HepG2 (cell line): ENCODE measurements around the gene FEM1C. TPM values are rescaled to one million over a fixed set of nuclear protein-coding genes. Genes with fewer than 3 reads are reported as not detected.
A peak's percentile ranks its signal among the peaks of the same experiment; 100 is the strongest.

Experiments
- CREB1 ChIP-seq, 2 experiments: fragments of 450-650 bp in 1 of 2; IDR thresholded peaks; 2 replicates each; pipeline ENCODE4 v1.6.1; 2016 to 2017; ENCODE audit warnings: control low read depth in 1 of 2, mild to moderate bottlenecking in 1 of 2, missing compliant biosample characterization in 1 of 2, missing genetic modification characterization in 1 of 2
- ESRRA ChIP-seq: sonication (generic); formaldehyde crosslinking; IDR thresholded peaks from 2 replicates; pipeline ENCODE4 v1.5.1; 2020; ENCODE audit warnings: mild to moderate bottlenecking, low read depth, missing genetic modification reagents
- FOXA3 ChIP-seq: IDR thresholded peaks from 2 replicates; pipeline ENCODE4 v1.6.1; 2016; ENCODE audit warnings: missing genetic modification reagents, missing compliant biosample characterization
- GZF1 ChIP-seq: sonication (generic); formaldehyde crosslinking; IDR thresholded peaks from 2 replicates; pipeline ENCODE4 v1.5.1; 2020; ENCODE audit warnings: mild to moderate bottlenecking, missing genetic modification reagents
- HDAC1 ChIP-seq: sonication (generic); formaldehyde crosslinking; IDR thresholded peaks from 2 replicates; pipeline ENCODE4 v1.5.1; 2020; ENCODE audit warnings: mild to moderate bottlenecking, missing genetic modification reagents
- HMG20A ChIP-seq: IDR thresholded peaks from 2 replicates; pipeline ENCODE4 v1.6.1; 2016; ENCODE audit warnings: borderline replicate concordance
- HNF1A ChIP-seq, 2 experiments: sonication (generic) in 1 of 2; formaldehyde crosslinking in 1 of 2; IDR thresholded peaks; 2 replicates each; pipeline versions ENCODE4 v1.4.0 to v1.6.1; 2016 to 2020; ENCODE audit warnings: borderline replicate concordance in 1 of 2, low read depth in 1 of 2, mild to moderate bottlenecking in 1 of 2, missing genetic modification reagents in 1 of 2
- ZNF142 ChIP-seq: sonication (generic); formaldehyde crosslinking; IDR thresholded peaks from 2 replicates; pipeline ENCODE4 v1.4.0; 2020; ENCODE audit warnings: missing genetic modification reagents
- ZNF280B ChIP-seq: sonication (generic); formaldehyde crosslinking; IDR thresholded peaks from 2 replicates; pipeline ENCODE4 v1.5.0; 2020; ENCODE audit warnings: missing genetic modification reagents, mild to moderate bottlenecking, borderline replicate concordance
- ZNF501 ChIP-seq: sonication (generic); formaldehyde crosslinking; IDR thresholded peaks from 2 replicates; pipeline ENCODE4 v1.5.1; 2020; ENCODE audit warnings: mild to moderate bottlenecking, moderate library complexity, missing genetic modification reagents
- ZNF547 ChIP-seq: sonication (generic); formaldehyde crosslinking; IDR thresholded peaks from 2 replicates; pipeline ENCODE4 v1.5.1; 2020; ENCODE audit warnings: mild to moderate bottlenecking, missing genetic modification reagents
- ZNF562 ChIP-seq: sonication (generic); formaldehyde crosslinking; IDR thresholded peaks from 2 replicates; pipeline ENCODE4 v1.8.0; 2022; ENCODE audit warnings: missing genetic modification reagents, borderline replicate concordance
- polyA plus RNA-seq, 8 experiments: library from polyadenylated mRNA; depleted of rRNA in 3 of 8; stranded (reverse) in 7 of 8; unstranded in 1 of 8; fragments of >200 nt; fragmentation: Illumina TruSeq in 4 of 8; extraction: Trizol in 4 of 8; gene quantifications; 2 replicates each; pipeline versions ENCODE4 v1.2.1 to v1.2.3, GENCODE V29; 2011 to 2016; ENCODE audit warnings: low read depth in 4 of 8, missing spikeins in 1 of 8, mixed read lengths in 1 of 8; ENCODE audit not compliant: insufficient read depth in 1 of 8
- total RNA-seq, 5 experiments: library from RNA; depleted of rRNA; stranded (reverse); fragments of >200 nt; fragmentation: Illumina TruSeq; extraction: Trizol; gene quantifications; 2 replicates each; pipeline ENCODE4 v1.2.3, GENCODE V29; 2016; ENCODE audit warnings: low read depth in 1 of 5
- TF ChIP-seq, protein P1 (sequence below): sonication (generic); formaldehyde crosslinking; IDR thresholded peaks from 2 replicates; pipeline ENCODE4 v1.5.1; 2020; ENCODE audit warnings: missing genetic modification reagents, mild to moderate bottlenecking, borderline replicate concordance

The FEM1C gene
- total and polyA plus RNA-seq, 2 of the 13 experiments (the other 11 are each of a cell fraction or from before 2014, with no cell fraction given): 5.5 to 8.3 TPM

GRCh38 chr5:115544436-115545350 is at the start of gene FEM1C (continued):
- TF ChIP-seq, protein P1, sequence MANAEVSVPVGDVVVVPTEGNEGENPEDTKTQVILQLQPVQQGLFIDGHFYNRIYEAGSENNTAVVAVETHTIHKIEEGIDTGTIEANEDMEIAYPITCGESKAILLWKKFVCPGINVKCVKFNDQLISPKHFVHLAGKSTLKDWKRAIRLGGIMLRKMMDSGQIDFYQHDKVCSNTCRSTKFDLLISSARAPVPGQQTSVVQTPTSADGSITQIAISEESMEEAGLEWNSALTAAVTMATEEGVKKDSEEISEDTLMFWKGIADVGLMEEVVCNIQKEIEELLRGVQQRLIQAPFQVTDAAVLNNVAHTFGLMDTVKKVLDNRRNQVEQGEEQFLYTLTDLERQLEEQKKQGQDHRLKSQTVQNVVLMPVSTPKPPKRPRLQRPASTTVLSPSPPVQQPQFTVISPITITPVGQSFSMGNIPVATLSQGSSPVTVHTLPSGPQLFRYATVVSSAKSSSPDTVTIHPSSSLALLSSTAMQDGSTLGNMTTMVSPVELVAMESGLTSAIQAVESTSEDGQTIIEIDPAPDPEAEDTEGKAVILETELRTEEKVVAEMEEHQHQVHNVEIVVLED: peak; percentile 77
- TF ChIP-seq ZNF280B (peak; percentile 54; the same call in 1 of the 2 replicates), ZNF547 (CRISPR knock-in tag) (peak; percentile 83), ESRRA (CRISPR knock-in tag) (no peak), HDAC1 (CRISPR knock-in tag) (peak; percentile 95), ZNF562 (CRISPR knock-in tag) (no peak), CREB1 (IDR thresholded peaks at IDR 0.05) (peak; percentile 51), CREB1 (CRISPR knock-in tag; IDR thresholded peaks at IDR 0.05) (0 out of 2 replicates have a peak, but pooled peaks have one; percentile 24), HNF1A (IDR thresholded peaks at IDR 0.05; ENCODE audit: low read depth) (no peak), HNF1A (CRISPR knock-in tag; IDR thresholded peaks at IDR 0.05; ENCODE audit: borderline replicate concordance) (peak; percentile 62; the same call in 1 of the 2 replicates), HMG20A (CRISPR knock-in tag) (no peak), ZNF142 (CRISPR knock-in tag) (peak; percentile 51; the same call in 1 of the 2 replicates), ZNF501 (CRISPR knock-in tag) (peak; percentile 84), FOXA3 (CRISPR knock-in tag) (peak; percentile 53), GZF1 (CRISPR knock-in tag) (0 out of 2 replicates have a peak, but pooled peaks have one; percentile 53)
